PC-9 (cell line): Measurements from ENCODE around the gene TMEM14A. TPM values are rescaled to one million over a fixed set of nuclear protein-coding genes. Genes with fewer than 3 reads are reported as not detected.

Source experiments
- BruUV-seq: library from RNA; stranded (reverse); fragments of 400-500 nt; replicated peaks from 2 replicates; lab custom pipeline; 2021; lab: Mats Ljungman, UMichigan
- CTCF ChIA-PET: fragments of 300-600 bp; sonication (Branson Sonifier 250); formaldehyde crosslinking; loops from one replicate; lab custom pipeline; 2022; ENCODE audit warnings: antibody characterized with exemption; lab: Charles Lee
- POLR2A ChIA-PET: fragments of 300-600 bp; sonication (Branson Sonifier 250); formaldehyde crosslinking; loops from one replicate; lab custom pipeline; 2022; ENCODE audit warnings: antibody characterized with exemption; ENCODE audit not compliant: unreplicated experiment; lab: Charles Lee
- DNase-seq, 2 experiments: peaks; one replicate each; pipeline versions ENCODE4 v3.0.0 to v3.0.0-alpha.2; 2015 to 2022; ENCODE audit warnings: mixed read lengths in 1 of 2
- H2AFZ ChIP-seq: fragments of 200-600 bp; sonication (generic); 2 replicates; pipeline ENCODE4 v1.8.1; 2017; ENCODE audit warnings: antibody characterized with exemption
- H3F3A ChIP-seq: fragments of 200-600 bp; sonication (generic); 2 replicates; pipeline ENCODE4 v1.8.1; 2017; ENCODE audit warnings: antibody characterized with exemption, mild to moderate bottlenecking, low read depth; ENCODE audit not compliant: insufficient read depth
- H3K27ac ChIP-seq: fragments of 200-600 bp; sonication (generic); 2 replicates; pipeline ENCODE4 v1.6.1; 2016; ENCODE audit warnings: mixed run types
- H3K27me3 ChIP-seq: fragments of 200-600 bp; sonication (generic); 2 replicates; pipeline ENCODE4 v1.6.1; 2016; ENCODE audit warnings: low read depth, mixed run types; ENCODE audit not compliant: insufficient read depth
- H3K36me3 ChIP-seq: fragments of 200-600 bp; sonication (generic); 2 replicates; pipeline ENCODE4 v1.6.1; 2016; ENCODE audit warnings: low read depth, mixed run types
- H3K4me1 ChIP-seq: fragments of 200-600 bp; sonication (generic); replicated peaks from 2 replicates; pipeline ENCODE4 v1.6.1; 2016; ENCODE audit warnings: mixed run types; ENCODE audit not compliant: insufficient read depth
- H3K4me2 ChIP-seq: fragments of 200-600 bp; sonication (generic); 2 replicates; pipeline ENCODE4 v1.6.1; 2017; ENCODE audit warnings: mixed run types
- H3K4me3 ChIP-seq: fragments of 200-600 bp; sonication (generic); 2 replicates; pipeline ENCODE4 v1.6.1; 2016; ENCODE audit warnings: mixed run types
- H3K79me2 ChIP-seq: fragments of 200-600 bp; sonication (generic); 2 replicates; pipeline ENCODE4 v1.6.1; 2017; ENCODE audit warnings: low read depth, mixed run types
- H3K9me2 ChIP-seq: fragments of 200-600 bp; sonication (generic); 2 replicates; pipeline ENCODE4 v1.8.1; 2017; ENCODE audit warnings: mild to moderate bottlenecking; ENCODE audit not compliant: insufficient read depth
- H3K9me3 ChIP-seq: fragments of 200-600 bp; sonication (generic); 2 replicates; pipeline ENCODE4 v1.8.1; 2016; ENCODE audit warnings: low read depth; ENCODE audit not compliant: insufficient read depth
- H4K20me1 ChIP-seq: fragments of 200-600 bp; sonication (generic); 2 replicates; pipeline ENCODE4 v1.8.1; 2017; ENCODE audit not compliant: insufficient read depth
- EZH2 ChIP-seq: fragments of 200-600 bp; sonication (generic); IDR thresholded peaks from 2 replicates; pipeline ENCODE4 v1.8.0; 2017; ENCODE audit warnings: antibody characterized with exemption, low read depth
- intact Hi-C: fragments of 100-400 bp; cut with micrococcal nuclease; formaldehyde crosslinking; loops from one replicate; pipeline ENCODE4 v1.10.0; 2022; ENCODE audit not compliant: unreplicated experiment
- total RNA-seq: library from RNA; stranded (reverse); gene quantifications from 2 replicates; pipeline ENCODE4 v1.2.3, GENCODE V29; 2021
- TF ChIP-seq, protein P1 (sequence below): fragments of 200-600 bp; sonication (generic); conservative IDR thresholded peaks from 2 replicates; pipeline ENCODE4 v1.6.1; 2017; ENCODE audit warnings: mixed run types, antibody characterized with exemption, mild to moderate bottlenecking, moderate library complexity

TMEM14A gene
- total RNA-seq, 1 experiment from 2014 or later: 75.2 TPM

DNA sequence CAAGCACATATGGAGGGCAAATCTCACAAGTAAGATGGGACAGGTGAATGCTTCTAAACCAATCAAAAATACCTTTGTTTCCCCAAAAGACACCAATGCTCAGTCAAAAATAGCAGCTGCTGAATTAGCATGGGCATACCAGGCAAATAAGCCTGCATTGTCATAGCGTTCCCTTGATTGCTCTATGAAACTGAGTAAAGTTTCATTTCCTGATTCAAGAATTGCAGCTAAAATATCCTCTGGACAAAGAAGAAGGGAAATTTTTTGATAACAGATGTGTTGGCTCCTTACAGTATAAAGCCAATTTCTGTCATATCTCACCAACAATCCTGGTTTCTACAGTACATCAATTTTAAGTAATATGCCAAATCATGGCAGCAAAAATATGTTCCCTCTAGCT is 3.3 kb upstream of the TMEM14A start:
- H3K4me2 ChIP-seq: no peak overlapping the region
- POLR2A ChIA-PET: interaction anchor here (0.6 kb wide), 1 partner anchor 396 kb away, joined by 3 read pairs; no protein-coding TSS in a partner anchor
- H3K27me3 ChIP-seq: no peaks in the 10 kb centered on the region
- TF ChIP-seq EZH2: no peak
- TF ChIP-seq, protein P1, sequence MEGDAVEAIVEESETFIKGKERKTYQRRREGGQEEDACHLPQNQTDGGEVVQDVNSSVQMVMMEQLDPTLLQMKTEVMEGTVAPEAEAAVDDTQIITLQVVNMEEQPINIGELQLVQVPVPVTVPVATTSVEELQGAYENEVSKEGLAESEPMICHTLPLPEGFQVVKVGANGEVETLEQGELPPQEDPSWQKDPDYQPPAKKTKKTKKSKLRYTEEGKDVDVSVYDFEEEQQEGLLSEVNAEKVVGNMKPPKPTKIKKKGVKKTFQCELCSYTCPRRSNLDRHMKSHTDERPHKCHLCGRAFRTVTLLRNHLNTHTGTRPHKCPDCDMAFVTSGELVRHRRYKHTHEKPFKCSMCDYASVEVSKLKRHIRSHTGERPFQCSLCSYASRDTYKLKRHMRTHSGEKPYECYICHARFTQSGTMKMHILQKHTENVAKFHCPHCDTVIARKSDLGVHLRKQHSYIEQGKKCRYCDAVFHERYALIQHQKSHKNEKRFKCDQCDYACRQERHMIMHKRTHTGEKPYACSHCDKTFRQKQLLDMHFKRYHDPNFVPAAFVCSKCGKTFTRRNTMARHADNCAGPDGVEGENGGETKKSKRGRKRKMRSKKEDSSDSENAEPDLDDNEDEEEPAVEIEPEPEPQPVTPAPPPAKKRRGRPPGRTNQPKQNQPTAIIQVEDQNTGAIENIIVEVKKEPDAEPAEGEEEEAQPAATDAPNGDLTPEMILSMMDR: no peak
- no peaks in the 10 kb centered on the region; the same call in 1 of the 2 replicates for H3F3A ChIP-seq
- H2AFZ ChIP-seq: no peak overlapping the region
- H3K79me2 ChIP-seq: peaks cover 9% of the 10 kb centered on the region
- no peaks in the 10 kb centered on the region for H3K36me3 ChIP-seq
- DNase-seq: no peak
- peaks cover 20% of the 10 kb centered on the region for H3K4me1 ChIP-seq
- H4K20me1 ChIP-seq: no peaks in the 10 kb centered on the region
- no peak overlapping the region for H3K4me3 ChIP-seq
- no peaks in the 10 kb centered on the region for H3K9me2 ChIP-seq
- intact Hi-C loops: no loop called here
- no peak overlapping the region for H3K27ac ChIP-seq
- CTCF ChIA-PET: interaction anchor here (0.9 kb wide), 1 partner anchor 250 kb away, joined by 3 read pairs; no protein-coding TSS in a partner anchor
- H3K9me3 ChIP-seq: no peaks in the 10 kb centered on the region
- BruUV-seq: no TSS peak

DNA sequence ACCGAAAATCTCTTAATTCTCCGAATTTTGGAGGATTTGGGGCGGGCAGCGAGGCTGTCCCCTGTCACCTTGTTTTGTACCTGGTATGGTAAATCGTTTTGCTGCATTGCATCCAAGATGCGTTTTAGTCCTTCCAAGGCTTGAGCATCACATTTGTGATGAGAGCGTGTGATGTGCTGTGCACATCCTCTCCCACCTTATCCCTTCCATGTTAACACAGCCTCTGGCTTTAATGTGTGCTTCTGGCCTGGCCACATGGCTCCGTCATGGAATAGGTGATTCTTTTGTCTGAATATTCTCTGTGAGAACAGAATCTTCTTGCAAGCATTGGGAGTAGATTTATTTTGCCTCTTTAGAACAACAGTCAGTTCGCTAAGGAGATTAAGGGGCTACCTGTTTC is 763 bp downstream of the TMEM14A start:
- H3K4me1 ChIP-seq: peaks cover 22% of the 10 kb centered on the region
- intact Hi-C loops: loop anchor here (2.0 kb wide), 3 partner anchors 323 to 393 kb away; partner anchors contain the start of genes FBXO9, GSTA4 and MCM3
- H2AFZ ChIP-seq: peak overlapping the region; percentile 86
- peaks cover 27% of the 10 kb centered on the region for H3K79me2 ChIP-seq
- H4K20me1 ChIP-seq: no peaks in the 10 kb centered on the region
- no peak overlapping the region for H3K27ac ChIP-seq
- ChIA-PET CTCF (interaction anchor here (0.6 kb wide), 1 partner anchor 500 kb away, joined by 3 read pairs; no protein-coding TSS in a partner anchor), POLR2A (interaction anchor here (0.6 to 0.7 kb wide), 2 partner anchors 307 to 309 kb away, joined by 4 to 6 read pairs; no protein-coding TSS in a partner anchor)
- no peaks in the 10 kb centered on the region for H3K36me3 ChIP-seq
- peak overlapping the region; percentile 69 for H3K4me3 ChIP-seq
- no peaks in the 10 kb centered on the region for H3K9me3 ChIP-seq
- TF ChIP-seq, protein P1: no peak
- no peak for TF ChIP-seq EZH2
- DNase-seq: no peak
- H3K4me2 ChIP-seq: peak overlapping the region; percentile 93
- no peaks in the 10 kb centered on the region; the same call in 1 of the 2 replicates for H3F3A ChIP-seq
- H3K27me3 ChIP-seq: no peaks in the 10 kb centered on the region
- BruUV-seq: TSS peak; percentile 49
- H3K9me2 ChIP-seq: no peaks in the 10 kb centered on the region

DNA sequence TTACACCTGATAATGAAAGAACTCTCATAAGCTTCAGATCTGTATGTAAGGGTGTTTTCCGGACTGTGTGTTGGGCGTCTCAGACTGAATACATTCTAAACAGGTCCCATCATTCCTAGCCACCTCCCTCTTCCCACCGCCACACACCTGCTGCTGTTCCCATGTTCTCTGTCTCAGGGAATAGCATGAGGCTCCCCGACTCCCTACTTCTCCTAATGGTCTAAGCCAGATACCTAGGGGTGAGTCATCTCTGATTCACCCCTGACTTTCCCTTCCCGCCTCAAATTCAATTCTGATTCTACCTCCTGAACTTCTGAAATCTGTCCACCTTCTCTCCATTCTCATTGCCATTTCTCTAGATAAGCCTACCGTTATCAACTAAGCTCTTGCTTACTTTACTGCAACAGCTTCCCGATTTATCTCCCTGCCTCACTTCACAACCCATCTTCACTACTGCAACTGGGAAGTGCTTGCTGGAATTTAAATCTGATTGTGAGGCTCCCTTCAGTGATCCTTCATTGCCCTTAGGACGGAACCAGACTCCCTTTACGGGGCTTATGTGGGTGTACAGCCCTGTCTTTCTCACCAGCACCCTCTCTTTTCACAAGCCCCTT is 1.6 kb downstream of the TMEM14A start:
- no TSS peak for BruUV-seq
- TF ChIP-seq, protein P1: no peak
- no peaks in the 10 kb centered on the region for H3K9me3 ChIP-seq
- no peaks in the 10 kb centered on the region for H3K27me3 ChIP-seq
- peak; percentile 38 to 71 for DNase-seq
- H4K20me1 ChIP-seq: no peaks in the 10 kb centered on the region
- intact Hi-C loops: no loop called here
- peak overlapping the region; percentile 3; the same call in 1 of the 2 replicates for H2AFZ ChIP-seq
- H3K4me3 ChIP-seq: peak overlapping the region; percentile 69; the same call in 1 of the 2 replicates
- POLR2A ChIA-PET: interaction anchor here (0.6 to 0.7 kb wide), 2 partner anchors 306 to 310 kb away, joined by 4 to 6 read pairs; no protein-coding TSS in a partner anchor
- H3K9me2 ChIP-seq: no peaks in the 10 kb centered on the region
- peaks cover 22% of the 10 kb centered on the region for H3K4me1 ChIP-seq
- H3K36me3 ChIP-seq: no peaks in the 10 kb centered on the region
- H3K79me2 ChIP-seq: peaks cover 27% of the 10 kb centered on the region
- H3F3A ChIP-seq: no peaks in the 10 kb centered on the region; the same call in 1 of the 2 replicates
- H3K4me2 ChIP-seq: peak overlapping the region; percentile 93
- CTCF ChIA-PET: no interaction called here
- H3K27ac ChIP-seq: 0 out of 2 replicates have a peak overlapping the region, but pooled peaks have one; percentile 9
